Non-pigmented ciliary epithelial cell (primary cell): ENCODE results near the gene FGGY.
"Not testable (repeated sequence)": the region's sequence is repeated elsewhere in the genome, so short reads cannot be mapped to it uniquely, and the experiment has no call there.

ENCODE experiments used
- DNase-seq: peaks from one replicate; pipeline ENCODE4 v3.0.0-alpha.2; 2010; ENCODE audit warnings: low read depth

FGGY gene

DNA sequence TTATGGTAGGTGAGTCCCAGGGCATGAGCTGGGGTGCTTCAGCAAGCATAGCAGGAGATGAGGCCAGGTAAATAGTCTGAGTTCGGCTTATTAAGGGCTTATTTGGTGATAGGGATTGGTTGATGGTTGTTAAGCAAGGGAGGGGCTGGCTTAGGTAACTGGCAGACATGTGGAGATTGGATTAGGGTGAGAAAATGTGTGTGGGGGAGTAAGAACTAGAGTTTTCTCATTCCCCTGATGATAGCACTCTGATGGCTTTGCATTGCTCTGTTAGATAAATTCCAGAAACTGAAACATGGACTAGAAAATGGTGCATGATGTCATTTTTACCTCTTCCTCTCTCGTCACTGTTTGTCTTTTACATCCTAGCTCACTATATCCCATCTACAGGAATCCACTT lies 53.6 kb downstream of the FGGY start:
- DNase-seq, result no peak

DNA sequence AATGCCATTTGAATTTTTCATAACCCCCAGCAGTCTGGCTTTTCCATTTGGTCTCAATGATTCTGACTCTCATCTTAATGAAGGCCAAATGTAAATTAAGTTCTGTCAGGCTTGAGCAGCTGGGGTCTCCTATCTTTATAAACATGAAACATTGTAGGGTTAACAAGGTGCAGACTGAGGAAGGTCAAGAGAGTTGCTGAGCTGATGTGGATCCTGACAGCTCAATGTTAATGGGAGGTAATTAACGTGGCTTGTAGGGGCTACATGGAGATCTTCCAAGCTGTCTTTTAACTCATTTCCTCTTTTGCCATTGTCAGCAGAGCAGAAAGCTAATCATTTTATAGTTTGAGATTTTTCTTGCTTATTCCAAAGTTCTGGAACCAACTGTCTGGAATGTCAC lies 55.2 kb downstream of the FGGY start:
- no peak for DNase-seq

DNA sequence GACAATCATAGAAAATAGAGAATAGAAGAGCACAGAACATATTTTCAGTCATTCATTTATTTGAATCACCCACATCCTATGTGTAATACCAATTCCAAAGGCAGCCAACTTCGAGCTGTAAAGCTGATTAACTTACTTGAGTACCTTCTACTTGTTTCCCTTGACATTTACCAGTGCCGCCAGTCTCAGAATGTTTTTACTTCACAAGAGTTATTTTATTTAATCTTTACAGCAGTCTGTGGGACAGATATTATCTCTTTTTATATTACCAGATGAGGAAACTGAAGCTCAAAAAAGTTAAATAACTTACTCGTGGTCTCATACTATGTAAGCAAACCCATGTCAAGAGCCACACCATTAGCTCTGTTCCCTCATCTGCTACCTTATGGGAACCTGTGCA lies 56.6 kb downstream of the FGGY start:
- DNase-seq, result no peak

DNA sequence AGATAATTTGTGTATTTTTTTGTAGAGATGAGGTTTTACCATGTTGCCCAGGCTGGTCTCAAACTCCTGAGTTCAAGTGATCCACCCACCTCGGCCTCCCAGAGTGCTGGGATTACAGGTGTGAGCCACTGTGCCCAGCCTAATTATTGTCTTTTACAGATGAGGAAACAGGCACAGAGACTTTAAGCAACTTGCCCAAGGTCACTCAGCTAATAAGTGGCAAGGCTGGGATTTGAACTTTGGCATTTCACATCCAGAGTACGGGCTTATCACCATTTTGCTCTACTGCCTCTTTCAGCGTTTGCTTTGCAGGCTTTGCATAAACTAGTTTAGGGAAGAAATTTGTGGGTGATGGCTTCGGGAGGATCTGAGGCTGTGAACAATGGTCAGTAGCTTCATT lies 57.3 kb downstream of the FGGY start:
- not testable (repeated sequence) for DNase-seq

DNA sequence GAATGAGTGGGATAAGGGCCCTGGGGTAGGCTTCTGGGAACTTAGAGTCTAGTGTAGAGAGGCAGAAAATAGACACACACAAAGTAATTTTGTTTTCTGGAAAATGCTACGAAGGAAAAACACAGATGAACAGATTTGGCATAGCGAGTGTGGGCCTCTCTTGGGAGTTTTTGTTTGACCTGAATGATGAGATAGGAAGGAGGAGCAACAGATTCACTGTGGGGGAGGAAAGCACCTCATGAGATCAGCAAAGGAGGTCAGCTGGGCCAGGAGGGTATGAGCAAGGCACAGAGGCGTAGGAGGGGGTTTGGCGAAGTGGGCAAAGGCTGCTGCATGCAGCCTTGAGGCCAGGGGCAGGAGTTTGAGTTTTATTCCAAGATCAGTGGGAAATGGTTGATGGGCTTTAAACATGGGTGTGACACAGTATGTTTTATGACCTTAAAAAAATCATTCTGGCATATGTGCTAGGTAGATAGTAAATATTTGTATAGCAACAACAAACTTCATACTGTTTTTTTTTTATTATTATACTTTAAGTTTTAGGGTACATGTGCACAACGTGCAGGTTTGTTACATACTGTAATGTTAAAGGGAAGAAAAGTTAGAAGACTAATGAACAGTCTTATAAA lies 57.9 kb downstream of the FGGY start:
- DNase-seq, result no peak

DNA sequence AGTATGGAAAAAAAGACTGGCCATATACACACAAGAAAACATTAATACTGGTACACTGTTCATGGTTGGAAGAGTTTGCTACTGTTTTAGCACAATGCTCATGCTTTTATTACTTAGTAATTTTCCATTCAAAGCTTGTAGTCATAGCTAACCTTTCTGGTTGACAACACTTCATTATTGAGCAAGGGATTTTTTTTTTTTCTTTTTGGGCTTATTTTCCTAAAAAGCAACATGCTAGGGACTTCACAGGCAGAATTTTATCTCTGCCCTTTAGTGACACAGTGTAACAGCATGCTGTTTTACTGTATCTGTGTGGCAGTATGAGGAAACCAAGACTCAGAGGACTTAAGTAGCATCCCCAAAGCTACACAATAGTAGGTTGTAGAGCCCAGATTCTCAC lies 58.5 kb downstream of the FGGY start:
- no peak for DNase-seq

DNA sequence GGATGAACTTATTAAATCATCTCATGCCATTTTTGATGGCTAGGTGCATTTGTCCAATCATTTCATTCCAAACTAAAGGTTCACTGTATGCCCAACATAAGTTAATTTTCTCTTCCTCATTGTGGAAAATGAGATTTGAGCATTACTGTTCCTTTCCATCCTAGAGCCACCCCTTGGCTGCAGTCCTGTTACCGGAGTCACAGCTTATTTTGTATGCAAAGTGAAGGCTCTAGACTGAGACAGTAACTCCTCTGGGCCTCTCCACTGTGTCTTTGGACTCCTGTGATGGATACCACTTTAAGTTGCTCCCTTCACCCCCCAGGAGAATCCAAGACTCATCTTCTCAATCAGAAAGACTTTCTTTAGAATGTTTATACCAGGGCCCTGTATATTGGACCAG lies 59.7 kb downstream of the FGGY start:
- no peak for DNase-seq

DNA sequence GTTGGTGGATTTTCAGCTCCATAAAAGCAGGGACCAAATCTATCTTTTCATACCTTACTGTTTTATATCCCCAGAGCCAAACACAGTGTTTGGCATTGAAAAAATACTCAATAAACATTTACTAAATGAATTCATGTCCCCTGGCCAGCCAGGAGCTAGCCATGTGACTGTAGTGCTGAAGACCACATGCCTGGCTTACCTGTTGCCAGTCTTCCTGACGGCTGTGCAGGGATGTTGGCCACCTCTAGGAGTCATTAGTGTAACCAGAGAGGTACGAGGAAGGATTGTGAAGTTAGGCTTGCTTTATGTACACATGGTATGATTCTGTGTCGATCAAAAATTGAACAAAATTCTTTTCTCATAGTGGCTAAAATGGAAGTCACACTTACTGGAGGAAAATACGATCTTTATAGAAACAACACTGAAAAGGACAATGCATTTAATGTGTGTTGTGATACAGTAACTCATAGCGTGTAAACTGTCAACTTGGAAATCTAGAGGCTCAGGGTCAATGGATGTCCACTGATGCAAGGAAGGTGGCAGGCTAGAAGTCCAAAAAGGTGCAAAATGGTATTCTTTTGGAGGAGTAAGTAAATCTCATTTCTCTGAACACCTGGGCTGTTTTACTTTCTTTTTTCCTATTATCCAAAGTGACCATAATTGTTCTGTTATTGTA lies 60.9 kb downstream of the FGGY start:
- no peak for DNase-seq

DNA sequence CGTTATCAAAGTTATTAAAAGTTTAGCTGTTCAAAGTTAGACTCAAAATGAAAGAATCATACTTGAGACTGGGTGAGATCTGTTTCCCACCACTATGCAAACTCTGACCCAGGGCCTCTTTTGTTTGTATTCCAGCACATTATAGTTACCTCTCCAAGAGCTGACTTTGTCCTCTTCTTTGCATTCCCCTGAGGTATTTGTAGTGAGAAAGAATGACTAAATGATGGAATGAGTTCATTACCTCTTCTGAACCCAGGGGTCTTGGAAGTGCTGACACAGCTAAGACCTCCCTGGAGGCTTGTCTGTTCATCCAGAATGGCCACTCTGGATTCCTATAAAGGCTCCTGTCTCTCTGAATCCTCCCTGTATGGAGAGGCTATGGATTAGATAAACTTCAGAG lies 62.4 kb downstream of the FGGY start:
- DNase-seq, result no peak

DNA sequence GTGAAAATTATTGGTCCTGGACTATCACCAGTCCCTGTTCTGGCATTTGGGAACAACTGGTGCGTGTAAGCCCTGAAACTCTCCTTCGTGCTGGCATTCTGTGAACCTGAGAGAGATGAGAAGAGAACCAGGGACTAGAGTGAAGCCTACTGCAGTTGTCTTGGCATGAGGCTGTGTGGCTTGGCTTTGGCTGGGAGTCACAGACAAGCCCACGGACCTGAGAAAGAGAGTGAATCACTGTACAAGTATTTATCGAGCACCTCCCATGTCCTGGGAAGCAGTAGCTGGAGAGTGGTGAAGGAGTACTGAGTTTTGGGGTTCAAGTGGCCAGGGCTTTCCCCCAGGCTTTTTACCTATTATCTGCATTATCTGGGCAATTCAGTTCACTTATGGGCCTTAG lies 63.3 kb downstream of the FGGY start:
- peak; percentile 48 for DNase-seq

DNA sequence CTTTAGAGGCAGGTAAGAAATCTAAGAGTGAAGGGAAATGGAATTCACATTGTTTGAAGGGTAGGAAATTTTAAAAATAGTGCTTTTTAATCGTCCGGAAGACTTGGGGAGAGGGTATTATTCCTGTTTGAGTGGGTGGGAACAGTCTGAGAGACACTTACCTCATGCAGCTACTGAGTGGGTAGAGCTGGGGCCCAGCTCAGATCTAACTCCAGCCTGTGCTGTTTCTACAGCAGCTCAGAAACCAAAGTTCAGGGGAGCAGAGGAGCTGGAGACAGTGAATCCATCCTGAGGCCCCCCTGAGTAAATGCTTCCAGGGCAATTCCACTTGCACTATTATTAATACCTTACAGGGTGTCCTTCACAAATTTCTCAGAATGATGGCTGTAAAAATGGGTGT lies 63.8 kb downstream of the FGGY start:
- DNase-seq, result no peak

DNA sequence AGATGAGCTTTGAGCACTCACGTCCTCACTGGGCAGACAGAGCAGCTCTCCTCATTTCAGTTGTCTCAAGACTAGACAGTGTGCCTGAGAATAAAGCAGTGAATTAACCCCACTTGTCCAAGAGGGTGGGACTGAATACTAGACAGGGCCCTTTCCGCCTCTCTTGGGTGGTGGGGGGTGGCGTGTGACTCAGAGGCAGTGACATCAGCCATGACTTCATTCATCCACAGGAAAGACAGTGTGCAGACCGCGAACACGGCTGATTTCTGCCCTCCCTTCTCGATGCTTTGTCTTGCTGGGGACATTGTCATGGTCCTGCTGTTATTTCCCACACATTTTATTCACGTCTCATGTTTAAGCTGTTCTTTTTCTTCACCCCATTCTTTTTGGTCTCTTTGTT lies 64.9 kb downstream of the FGGY start:
- no peak for DNase-seq

DNA sequence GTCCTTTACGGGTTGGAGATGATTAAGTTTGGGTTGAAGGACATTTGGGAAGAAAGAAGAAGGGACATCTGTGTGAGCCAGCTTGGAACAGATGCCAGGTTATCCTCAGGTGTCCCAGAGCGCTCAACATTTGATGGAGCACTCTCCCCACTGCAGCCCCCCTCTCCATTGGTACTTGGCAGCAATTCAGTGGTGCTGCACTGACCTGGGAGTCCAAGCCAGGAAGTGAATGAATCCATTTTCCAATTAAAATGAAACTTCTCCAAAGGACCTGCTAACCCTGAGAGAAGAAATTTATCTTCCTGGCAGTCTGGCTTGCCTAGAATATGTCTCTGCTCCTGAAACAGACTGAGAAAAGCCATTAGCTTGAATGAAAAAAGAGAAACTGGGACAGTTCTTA lies 67.1 kb downstream of the FGGY start:
- DNase-seq, result no peak

DNA sequence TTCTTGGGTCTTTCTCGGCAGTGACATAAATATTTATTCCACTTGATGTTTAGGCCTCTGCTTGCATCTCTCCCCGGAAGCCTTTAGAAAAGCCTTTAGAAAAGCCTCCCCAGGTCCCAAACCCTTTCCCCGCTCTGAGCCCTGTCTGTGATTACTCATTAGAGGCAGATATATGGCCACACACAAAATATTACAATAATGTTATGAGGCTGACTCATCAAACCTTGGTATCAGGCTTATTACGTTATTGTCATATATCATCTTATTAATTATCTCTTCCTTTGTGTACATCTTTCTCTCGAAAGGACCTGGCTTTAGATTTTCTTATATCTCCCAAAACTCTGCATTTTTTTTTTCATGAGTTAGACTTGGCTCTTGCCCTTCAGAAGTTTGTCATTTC lies 69.5 kb downstream of the FGGY start:
- no peak for DNase-seq

DNA sequence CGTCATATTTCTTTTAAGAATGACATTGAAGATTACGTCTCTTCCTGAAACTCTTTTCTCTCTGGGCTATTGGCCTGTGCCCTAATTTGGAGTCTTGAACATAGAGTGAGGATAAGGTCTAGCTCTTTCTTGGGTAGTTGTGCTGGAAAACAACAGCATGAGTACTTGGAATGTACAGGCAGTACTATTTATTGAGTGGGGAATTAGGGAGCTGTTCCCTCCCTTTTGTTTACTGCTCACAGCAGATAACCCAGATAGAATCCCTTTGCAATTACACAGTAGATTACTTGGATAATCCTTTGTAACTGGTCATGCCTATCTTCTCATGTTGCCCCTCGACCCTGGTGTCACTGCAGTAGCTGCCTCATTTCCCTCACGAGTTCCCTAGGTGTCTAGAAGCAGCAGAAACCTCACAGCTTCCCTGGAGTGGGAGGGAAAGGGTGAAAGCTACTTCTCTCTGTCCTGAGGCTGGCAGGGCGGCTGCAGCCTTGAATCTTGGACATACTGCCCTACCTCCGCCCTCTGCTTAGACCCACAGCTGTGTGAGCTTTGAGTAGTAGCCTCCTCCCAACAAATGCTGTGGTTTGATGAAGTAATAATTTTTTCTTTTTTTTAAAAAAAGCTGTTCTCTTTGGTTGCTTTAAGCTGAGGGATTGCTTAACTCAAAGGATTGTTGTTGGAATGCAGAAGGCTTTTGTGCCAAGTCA lies 70.6 kb downstream of the FGGY start:
- peak; percentile 84 for DNase-seq

DNA sequence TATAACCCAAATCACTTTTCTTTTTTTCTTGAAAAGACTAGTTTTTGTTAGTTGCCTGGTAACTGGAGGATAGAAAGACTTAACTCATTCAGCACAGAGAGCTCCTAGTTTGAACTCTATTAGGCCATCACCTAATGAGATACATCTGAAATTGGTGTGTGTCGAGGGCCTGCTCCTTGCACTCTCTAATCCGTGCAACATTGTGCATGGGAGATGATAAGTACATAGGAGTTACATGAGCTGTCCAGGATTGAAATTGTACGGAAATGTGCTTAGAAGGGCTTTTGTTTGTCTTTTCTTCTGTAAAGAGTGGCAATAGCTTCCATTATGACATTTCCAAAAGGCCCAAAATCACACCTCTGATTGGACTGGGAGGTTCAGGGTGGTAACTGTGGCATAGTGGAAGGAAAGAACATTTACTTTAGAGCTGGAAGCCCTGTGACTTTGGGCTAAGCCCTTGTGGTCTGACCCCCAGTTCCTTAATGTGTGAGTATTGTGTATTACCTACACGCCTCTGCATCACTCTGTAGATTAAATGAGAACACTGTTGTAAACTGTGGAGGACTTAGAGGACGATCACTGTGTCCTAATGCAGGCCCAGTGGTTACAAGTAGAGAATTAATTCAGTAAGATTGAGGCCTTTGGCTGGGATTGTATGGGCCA lies 71.2 kb downstream of the FGGY start:
- DNase-seq, result no peak

DNA sequence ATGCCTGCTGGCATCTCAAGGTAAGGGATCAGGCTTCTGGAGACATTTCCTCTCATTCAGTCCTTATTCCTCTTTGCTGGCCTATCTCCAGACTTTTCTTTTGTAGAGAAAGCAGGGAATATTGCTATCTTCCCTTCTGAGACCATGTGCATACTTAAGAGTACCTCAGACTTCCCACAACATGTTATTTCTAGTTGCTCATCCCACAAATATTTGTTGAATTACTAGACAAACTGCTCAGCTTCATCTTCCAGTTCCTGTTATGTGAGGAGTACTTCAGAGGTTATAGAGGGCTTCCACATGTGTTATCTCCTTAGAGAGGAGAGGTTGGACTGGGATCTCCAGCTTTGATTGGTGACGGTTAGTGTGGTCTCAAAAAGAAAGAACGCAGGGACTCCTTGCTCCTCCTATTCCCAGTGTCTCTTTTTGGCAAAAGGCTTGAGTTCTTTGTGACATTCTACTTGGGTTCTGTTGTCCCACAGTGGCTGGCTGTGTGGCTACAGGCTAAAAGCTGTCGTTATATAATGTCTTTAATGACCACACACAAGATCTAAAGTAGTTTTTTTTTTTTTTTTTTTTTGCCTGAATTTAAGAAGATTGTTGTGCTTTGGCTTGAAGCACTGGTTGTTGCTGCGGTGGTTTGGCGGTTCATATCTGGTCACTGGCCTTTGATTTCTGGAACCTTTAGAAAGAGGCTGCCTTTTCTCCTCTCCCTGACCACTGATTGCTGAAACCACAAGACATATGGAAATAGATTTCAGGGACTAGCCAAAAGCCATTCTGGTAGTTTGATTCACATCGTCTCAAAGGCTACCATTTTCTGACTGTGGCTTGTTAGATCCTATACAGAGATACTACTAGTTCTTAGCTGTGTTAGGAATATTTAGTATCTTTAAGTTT lies 78.7 kb downstream of the FGGY start:
- peak; percentile 99 for DNase-seq

DNA sequence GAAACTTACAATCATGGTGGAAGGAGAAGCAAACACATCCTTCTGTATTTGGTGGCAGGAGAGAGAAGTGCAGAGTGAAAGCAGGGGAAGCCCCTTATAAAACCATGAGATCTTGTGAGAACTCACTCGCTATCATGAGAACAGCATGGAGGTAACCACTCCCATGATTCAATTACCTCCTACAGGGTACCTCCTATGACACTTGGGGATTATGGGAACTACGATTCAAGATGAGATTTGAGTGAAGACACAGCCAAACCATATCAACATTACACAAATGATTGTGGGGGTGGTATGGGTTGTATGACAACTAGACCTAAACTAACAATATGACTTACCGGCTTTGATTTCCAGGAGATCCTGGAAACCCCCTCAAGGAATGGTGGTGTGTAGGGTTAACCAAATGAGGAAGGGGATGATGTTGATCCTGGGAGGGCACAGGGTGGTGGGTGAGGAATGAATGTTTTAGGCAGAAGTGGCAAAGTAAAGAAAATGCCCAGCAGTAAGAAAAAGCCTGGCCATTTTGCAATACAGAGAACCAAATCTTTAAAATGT lies 80.5 kb downstream of the FGGY start:
- DNase-seq, result no peak

DNA sequence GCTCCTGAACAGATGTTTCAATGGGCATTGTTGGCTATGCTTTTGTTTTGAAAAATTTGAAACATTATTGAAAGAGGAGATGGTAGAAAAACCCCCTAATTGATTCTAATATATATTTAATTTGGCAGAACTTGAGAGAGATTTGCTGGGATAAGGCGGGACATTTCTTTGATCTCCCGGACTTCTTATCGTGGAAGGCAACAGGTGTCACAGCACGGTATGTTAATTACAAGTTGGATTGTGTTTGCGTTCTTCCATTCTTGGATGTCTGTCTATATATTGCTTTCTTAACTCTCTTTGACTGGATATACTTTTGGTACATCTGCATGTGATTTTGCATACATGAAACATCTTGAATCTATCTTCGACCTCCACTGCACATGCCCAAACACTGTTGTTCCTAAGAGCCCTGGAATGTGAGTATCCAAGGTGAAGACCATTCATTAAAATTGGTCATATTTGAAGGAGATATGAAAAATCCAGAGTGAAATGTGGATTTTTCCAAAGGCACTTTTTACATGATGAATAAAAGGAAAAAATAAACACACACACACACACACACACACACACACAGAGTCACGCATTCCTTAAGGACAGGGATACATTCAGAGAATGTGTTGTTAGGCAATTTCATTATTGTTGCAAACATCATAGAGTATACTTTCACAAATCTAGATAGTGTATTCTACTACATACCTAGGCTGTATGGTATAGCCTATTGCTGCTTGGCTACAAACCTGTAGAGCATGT lies 81.9 kb downstream of the FGGY start:
- DNase-seq, result no peak

DNA sequence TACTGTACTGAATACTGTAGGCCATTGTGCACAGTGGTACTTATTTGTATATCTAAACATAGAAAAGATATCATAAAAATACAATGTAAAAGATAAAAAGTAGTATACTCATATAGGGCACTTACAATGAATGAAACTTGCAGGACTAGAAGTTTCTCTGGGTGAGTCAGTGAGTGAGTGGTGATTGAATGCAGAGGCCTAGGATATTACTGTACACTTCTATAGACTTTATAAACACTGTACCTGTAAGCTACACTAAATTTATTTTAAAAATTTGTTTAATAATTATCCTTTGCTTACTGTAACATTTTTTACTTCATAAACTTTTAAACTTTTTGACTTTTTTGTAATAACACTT lies 82.5 kb downstream of the FGGY start:
- DNase-seq, result no peak

DNA sequence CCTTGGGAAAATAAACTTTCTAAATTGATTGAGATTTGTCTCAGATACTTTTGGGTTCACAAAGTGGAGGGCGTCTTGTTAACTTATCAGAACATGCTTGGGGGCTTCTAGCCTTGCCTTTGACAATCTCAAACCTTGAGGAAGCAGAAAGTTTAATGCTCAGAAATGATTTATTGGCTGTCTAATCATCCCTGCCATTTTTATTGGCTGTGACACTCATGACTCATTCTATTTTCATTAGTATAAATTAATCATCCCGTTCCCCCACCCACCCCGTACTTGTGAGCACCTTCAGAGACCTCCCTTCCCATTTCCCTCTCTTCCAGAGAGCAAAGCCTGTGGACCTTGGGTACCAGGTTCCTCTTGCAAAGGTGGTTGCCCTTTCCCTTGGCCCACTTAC lies 87.1 kb downstream of the FGGY start:
- no peak for DNase-seq
